Activated gamma-delta T cell treated with Interleukin-2 at 50 U/mL for 16 hours (primary cell): ENCODE results near the gene CALHM6.
A peak's percentile ranks its signal among the peaks of the same experiment; 100 is the strongest.

Experiments
- DNase-seq: peaks from one replicate; pipeline ENCODE4 v3.0.0-alpha.2; 2020

The CALHM6 gene

DNA sequence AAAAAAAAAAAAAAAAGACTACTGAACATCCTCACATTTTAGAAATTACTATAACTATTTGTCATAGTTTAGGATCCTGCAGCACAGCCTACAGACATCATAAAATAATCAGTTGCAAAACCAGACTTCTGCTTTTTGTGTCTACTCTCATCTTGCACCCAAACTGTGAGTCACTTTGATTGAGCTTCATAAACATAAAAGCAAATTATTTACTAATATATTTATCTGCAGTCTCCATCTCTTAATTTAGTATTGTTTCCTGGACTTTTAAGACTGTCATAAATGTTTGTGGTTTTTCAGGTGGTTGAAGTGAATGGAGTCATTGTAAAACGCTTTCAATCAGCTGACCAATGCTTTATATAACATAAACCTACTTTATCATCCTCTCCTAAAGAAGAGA lies 14.8 kb upstream of the CALHM6 start:
- no peak for DNase-seq

GRCh38 chr6:116447052-116447451 lies 14.1 kb upstream of the CALHM6 start:
- DNase-seq, result no peak

GRCh38 chr6:116447496-116448011 lies 13.6 kb upstream of the CALHM6 start:
- no peak for DNase-seq

- DNase-seq, result no peak
Measured at GRCh38 chr6:116449565-116449964, 11.6 kb upstream of the CALHM6 start.

- no peak for DNase-seq
Measured at GRCh38 chr6:116450185-116450710, 10.9 kb upstream of the CALHM6 start.

DNA sequence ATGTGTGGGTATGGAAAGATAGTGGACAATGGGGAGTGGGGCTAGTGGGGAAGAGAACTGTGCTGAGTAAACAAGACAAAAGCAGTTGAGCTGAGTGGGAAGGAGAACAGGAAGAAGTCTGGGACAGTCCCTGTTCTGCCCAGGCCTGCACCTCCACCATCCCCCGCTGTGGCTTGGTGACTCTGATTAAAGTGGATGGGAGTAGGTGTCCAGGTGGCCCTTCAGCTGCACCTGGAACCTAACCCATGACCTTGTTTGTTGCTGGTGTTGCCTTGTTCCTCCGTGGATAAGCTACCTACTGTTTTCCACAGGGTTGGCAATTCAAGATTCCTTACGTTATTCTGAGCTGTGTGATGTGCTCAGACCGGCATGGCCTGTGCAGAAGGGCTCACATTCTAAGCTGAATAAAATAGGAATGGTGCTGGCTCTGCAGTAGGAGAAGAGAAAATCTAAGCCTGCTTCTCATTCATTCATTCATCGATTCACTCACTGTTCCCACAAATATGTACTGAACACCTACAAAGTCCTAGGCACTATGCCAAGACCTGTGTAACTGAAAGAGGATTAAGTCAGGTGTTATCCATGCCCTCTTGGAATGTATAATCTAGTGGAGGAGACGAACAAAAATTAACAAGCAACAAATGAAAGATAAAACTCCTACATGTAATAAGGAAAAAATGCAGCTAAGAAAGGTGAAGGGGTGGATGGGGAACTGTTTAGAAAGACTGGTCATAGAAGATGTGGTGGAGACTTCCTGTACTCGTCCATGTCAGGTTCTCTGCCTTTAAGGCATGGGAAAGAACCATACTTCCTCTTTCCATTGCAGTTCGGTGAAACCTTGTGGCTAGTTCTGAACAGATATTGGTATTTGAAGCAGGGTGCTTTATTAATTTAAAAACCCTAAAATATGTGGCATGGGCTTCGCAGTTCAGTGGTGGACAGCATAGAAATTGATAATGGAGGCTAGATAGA lies 10.1 kb upstream of the CALHM6 start:
- DNase-seq, result no peak

GRCh38 chr6:116451916-116452315 lies 9.3 kb upstream of the CALHM6 start:
- no peak for DNase-seq

- DNase-seq, result no peak
Measured at GRCh38 chr6:116452531-116452930, 8.6 kb upstream of the CALHM6 start.

- DNase-seq, result no peak
Measured at GRCh38 chr6:116456106-116456505, 5.1 kb upstream of the CALHM6 start.

- no peak for DNase-seq
Measured at GRCh38 chr6:116456927-116457326, 4.2 kb upstream of the CALHM6 start.

GRCh38 chr6:116458264-116458663 lies 2.9 kb upstream of the CALHM6 start:
- no peak for DNase-seq

- no peak for DNase-seq
Measured at GRCh38 chr6:116459927-116460326, 1.2 kb upstream of the CALHM6 start.

- peak; percentile 52 for DNase-seq
Measured at GRCh38 chr6:116461932-116462885, 1.0 kb downstream of the CALHM6 start.

DNA sequence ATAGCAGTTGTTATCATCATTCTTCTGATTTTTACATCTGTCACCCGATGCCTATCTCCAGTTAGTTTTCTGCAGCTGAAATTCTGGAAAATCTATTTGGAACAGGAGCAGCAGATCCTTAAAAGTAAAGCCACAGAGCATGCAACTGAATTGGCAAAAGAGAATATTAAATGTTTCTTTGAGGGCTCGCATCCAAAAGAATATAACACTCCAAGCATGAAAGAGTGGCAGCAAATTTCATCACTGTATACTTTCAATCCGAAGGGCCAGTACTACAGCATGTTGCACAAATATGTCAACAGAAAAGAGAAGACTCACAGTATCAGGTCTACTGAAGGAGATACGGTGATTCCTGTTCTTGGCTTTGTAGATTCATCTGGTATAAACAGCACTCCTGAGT lies 2.1 kb downstream of the CALHM6 start:
- no peak for DNase-seq

- DNase-seq, result no peak
Measured at GRCh38 chr6:116465246-116465645, 4.1 kb downstream of the CALHM6 start.

GRCh38 chr6:116467096-116467495 lies 5.9 kb downstream of the CALHM6 start:
- no peak for DNase-seq

DNA sequence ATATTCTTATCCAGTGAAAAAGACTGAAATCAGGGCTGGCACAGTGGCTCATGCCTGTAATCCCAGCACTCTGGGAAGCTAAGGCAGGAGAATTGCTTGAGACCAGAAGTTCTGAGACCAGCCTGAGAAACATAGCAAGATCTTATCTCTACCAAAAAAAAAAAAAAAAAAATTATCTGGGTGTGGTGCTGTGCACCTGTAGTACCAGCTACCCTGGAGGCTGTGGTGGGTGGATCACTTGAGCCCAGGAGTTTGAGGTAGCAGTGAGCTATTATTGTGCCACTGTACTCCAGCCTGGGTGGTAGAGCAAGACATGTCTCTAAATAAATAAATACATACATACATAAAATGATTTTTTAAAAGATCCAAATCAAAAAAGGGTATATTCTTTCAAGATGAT lies 6.3 kb downstream of the CALHM6 start:
- no peak for DNase-seq

DNA sequence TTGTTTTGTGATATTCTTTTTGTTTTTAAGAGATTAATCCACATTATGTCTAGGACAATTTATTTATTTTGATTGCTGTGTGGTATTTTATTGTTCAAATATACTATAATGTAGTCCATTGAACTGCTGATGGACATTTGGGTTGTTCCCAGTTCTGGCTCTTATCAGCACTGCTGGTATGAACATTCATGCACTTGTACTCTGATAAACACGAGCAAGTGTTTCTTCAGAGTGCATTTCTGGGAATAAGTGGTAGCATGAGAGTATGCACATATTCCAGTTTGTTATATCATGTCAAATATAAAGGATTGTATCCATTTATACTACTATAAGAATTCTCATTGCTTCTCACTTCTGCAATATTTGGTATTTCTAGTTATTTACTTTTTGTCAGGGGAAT lies 7.1 kb downstream of the CALHM6 start:
- DNase-seq, result no peak

DNA sequence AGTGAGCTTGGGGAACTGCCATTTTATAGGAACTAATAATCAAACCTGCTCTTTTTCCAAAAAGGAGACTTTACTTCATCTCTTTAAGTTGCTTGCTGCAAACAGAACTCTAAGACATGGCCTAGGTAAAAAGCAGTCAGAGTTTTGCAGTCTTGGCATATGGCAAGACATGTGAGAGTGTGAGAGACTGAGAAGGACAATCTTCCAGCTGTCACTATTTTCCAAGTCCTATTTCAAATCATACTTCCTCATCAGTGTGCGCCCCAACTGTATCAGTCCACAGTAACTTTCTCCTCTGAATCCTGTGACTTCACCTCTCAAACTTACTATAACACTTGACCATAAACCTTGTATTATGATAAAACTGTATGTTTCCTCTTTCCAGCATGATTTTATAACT lies 10.4 kb downstream of the CALHM6 start:
- no peak for DNase-seq

- DNase-seq, result no peak
Measured at GRCh38 chr6:116472706-116473105, 11.5 kb downstream of the CALHM6 start.

DNA sequence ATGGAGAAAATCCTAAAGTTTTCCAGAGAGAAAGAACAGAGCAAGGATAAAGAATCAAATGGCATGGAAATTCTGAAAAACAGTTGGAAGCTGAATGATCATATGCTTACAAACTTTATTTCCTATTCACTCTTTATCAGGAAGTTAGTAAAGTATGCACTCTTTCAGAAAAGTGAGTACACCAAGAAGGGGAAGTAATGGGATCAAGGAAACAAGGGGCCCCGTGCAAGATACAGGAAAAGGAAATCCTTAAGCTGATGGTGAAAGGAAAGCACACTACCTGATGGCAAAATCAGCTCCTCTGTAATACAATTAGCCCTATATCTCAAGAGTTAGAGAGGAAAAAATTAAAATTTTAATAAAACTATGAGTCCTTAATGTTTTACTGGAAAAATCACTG lies 14.0 kb downstream of the CALHM6 start:
- DNase-seq, result no peak

DNA sequence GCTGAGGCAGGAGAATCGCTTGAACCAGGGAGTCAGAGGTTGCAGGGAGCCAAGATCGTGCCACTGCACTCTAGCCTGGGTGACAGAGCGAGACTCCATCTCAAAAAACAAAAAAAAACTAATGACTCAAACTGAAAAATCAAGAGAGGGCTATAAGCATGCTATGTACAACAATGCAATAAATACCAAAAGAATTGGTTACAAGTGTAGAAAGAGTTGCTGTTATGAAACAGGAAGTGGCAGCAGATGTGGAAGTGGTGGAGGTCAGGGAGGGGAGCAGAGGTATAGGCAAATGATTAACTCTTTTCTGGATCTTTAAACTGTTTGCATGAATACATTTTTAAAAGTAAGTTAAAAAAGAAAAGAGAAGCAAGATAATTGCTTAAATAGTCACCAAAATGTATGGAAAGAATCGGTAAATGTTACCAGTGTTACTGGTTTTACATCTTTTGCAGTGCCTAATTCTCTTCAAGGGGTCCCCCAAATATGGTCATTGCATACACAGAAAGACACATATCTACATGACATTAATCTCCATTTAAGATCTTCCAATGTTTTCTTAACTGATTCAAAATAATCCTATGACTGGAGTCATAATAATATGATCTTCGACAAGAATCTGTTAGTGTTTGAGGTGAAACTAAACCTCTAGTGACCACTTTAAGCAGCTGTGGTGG lies 15.0 kb downstream of the CALHM6 start:
- DNase-seq, result peak; percentile 24

- no peak for DNase-seq
Measured at GRCh38 chr6:116482780-116483179, 21.6 kb downstream of the CALHM6 start.
